Myocyte (in vitro differentiated cells): ENCODE data around the gene TASOR. TPM values are rescaled to one million over a fixed set of nuclear protein-coding genes. Genes with fewer than 3 reads are reported as not detected.
"Not testable (repeated sequence)": the region's sequence is repeated elsewhere in the genome, so short reads cannot be mapped to it uniquely, and the experiment has no call there.

Experiments used
- DNase-seq: peaks from one replicate; pipeline ENCODE4 v3.0.0-alpha.2; 2012; ENCODE audit warnings: low read depth
- polyA plus RNA-seq: library from polyadenylated mRNA; unstranded; fragments of >200 nt; gene quantifications from one replicate; pipeline ENCODE4 v1.2.1, GENCODE V29; 2012; ENCODE audit warnings: missing spikeins
- total RNA-seq: library from RNA; depleted of rRNA; stranded (reverse); fragments of >200 nt; gene quantifications from 2 replicates; pipeline ENCODE4 v1.2.3, GENCODE V29; 2014

TASOR gene, protein sequence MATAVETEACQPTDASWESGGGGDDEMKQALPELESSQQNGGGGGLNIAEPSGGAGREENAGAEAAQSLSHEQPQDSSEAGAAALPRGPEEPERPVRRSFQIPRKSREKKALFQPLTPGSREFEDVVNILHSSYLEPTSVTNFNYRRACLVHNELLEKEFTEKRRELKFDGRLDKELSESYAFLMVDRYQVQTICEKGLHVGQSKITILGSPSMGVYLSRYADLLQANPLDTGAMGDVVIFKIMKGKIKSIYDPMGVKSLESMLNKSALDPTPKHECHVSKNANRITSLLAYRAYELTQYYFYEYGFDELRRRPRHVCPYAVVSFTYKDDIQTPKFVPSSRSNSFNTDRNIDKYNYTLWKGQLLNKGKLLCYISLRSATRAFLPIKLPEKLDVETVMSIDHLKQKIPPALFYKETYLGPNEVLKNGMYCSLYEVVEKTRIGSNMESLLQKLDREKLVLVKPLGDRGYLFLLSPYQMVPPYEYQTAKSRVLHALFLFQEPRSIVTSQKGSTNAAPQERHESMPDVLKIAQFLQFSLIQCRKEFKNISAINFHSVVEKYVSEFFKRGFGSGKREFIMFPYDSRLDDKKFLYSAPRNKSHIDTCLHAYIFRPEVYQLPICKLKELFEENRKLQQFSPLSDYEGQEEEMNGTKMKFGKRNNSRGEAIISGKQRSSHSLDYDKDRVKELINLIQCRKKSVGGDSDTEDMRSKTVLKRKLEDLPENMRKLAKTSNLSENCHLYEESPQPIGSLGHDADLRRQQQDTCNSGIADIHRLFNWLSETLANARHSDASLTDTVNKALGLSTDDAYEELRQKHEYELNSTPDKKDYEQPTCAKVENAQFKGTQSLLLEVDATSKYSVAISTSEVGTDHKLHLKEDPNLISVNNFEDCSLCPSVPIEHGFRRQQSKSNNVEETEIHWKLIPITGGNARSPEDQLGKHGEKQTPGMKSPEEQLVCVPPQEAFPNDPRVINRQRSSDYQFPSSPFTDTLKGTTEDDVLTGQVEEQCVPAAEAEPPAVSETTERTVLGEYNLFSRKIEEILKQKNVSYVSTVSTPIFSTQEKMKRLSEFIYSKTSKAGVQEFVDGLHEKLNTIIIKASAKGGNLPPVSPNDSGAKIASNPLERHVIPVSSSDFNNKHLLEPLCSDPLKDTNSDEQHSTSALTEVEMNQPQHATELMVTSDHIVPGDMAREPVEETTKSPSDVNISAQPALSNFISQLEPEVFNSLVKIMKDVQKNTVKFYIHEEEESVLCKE (N-terminal part only)
- 74.6 and 78.4 TPM in 2 replicates for total RNA-seq
- 17.0 TPM for polyA plus RNA-seq

DNA sequence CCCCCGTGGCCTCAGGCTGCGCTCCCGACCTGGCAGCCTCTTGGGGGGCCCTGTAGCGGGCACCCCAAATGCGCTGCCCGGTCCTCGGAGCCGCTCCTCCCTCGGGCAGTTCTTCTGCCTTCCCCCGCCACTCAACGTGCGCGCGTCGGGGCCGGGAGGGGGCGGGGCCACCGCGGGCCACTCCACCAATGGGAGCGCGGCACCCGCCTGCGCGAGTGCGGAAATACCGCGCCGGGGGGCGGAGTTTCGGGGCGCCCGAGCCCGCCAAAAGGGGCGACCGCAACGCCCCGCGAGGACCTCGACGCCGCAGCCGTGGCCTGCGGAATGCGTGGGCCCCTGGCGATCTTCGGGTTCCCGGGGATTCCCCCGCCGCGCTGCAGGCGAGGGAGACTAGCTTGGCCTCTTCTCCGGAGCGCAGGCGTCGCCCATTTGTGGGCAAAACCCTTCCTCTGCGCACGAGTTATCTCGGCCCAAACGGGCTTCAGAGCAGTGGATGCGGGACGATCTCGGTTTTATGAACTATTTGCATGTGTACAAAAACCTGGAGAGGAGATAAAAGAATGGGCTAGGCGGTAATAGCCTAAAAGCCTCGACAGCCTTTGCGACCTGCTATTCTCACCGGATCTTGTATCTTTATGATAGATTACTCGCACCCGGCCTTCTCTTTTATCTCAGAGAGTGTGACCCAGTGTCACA, at the start of gene TASOR:
TSS of gene TASOR (minus strand) at position 144 of the 696 bp plus-strand sequence. CDS start 259 bp downstream, outside the sequence.
- DNase-seq = peak; percentile 83

DNA sequence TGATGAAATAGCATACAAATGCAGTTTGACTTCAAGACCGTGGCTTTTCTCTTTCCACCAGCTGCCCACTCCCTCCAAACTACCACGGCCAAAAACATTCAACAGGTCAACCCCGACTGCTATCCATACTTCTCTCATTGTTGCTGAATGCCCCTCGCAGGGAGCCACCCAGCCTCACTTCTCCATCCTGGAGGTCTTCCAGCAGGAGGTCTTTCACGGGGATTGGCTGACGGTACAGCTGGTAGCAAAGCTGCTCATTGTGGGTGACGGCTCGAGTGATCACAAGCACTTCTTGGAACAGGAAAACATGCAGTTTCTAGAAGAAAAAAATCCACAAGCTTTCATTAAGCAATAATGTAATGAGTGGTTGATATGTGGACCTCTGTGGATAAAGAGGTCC, 49.0 kb upstream of the TASOR start:
- no peak for DNase-seq

DNA sequence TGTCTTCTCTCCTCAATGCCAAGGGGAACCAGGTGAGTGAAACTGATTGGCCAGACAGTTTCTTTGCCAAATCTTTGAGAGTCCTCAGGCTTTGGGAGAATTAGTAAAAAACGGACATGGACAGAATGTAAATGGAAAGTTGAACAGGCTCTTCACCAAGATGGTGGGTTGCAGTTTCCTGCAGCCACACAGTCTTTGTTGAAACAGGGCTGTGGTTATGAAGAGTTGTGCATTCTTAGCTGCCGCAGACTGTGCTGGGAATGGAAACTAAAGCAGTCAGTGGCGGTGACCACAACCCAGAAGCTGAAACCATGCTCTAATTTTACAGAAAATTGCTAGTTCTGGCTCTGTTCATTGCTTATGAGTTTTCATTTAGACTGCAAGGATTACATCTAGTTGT, 42.1 kb upstream of the TASOR start:
- DNase-seq = peak; percentile 12

DNA sequence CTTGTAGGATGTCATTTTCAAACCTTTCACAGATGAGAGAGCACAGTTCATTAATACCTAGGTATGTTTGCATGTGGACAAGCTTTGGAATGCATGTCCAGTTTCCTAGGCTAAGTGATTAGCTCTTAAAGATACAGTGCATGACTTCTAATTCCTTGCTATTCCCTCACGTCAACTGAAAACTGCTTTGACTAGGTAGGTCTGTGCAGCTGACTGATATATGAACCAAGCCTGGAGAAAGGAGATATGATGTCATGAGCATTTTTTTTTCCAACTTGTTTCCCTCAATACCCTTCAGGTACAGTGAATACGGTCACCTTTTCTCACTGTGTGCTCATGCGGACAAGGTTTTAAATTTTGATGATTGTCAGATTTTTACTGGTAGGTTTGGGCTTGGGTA, 41.6 kb upstream of the TASOR start:
- DNase-seq = no peak

DNA sequence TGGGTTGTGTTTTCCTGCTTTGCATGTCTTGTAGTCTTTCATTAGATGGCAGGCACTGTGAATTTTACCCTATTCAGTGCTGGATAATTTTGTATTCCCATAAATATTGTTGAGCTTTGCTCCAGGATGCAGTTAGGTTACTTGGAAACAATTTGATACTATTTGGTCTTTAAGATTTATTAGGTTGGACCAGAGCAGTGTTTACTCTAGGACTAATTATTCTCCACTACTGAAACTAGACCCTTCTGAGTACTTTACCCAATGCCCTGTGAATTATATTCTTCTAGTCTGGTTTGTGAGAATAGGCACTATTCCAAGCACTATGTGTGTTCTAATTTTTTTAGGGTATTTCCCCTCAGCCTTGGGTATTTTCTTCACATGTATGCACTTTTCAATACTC, 37.8 kb upstream of the TASOR start:
- DNase-seq = no peak

DNA sequence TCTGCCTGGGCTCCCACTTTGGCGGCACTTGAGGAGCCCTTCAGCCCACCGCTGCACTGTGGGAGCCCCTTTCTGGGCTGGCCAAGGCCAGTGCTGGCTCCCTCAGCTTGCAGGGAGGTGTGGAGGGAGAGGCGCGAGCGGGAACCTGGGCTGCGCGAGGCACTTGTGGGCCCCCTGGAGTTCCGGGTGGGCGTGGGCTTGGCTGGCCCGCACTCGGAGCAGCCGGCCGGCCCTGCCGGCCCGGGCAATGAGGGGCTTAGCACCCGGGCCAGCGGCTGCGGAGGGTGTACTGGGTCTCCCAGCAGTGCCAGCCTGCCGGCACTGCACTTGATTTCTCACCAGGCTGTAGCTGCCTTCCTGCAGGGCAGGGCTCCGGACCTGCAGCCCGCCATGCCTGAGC, 35.7 kb upstream of the TASOR start:
- DNase-seq = not testable (repeated sequence)

DNA sequence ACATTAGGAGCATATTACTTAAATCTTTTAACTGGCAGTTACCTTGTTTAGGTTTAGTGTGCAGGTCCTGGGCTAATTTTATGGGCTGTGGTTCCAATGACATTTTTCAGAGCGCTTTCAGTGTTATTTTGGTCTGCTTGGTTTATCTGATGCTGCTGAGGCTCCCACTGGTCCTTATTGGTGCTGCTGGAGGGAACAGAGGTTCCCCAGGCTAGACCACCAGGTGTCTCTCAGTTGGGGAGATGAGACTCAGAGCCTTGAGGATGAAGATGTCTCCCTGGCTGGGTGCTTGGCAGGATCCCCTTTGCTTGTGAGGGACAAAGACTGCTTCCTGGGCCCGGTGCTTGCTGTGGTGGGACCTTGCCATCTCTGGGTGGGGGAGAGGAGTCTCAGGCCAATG, 28.3 kb upstream of the TASOR start:
- DNase-seq = no peak

DNA sequence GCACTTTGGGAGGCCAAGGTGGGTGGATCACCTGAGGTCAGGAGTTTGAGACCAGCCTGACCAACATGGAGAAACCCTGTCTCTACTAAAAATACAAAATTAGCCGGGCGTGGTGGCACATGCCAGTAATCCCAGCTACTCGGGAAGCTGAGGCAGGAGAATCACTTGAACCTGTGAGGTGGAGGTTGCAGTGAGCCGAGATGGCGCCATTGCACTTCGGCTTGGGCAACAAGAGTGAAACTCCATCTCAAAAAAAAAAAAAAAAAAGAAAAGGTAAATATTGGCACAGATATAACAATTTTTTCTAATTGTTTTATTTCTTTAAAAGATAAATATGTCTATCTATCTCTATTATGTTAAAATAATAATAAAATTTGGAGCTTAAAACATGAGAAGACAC, 24.3 kb upstream of the TASOR start:
- not testable (repeated sequence) for DNase-seq

DNA sequence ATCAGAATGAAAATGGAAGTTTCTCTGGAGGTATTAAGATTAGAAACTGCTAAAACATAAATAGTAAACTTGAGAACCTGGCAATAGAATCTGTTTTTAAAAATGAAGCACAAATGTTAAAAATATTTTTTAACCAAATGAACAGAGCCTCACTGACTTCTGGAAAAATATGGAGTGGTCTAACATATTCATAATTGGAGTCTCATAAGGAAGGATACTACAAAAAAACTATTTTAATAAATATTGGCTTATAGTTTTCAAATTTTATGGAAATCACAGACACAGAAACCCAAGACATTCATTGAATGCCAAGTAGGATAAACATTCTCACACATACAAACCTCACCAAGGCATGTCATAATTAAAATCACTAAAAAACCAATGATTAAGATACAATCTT, 23.6 kb upstream of the TASOR start:
- no peak for DNase-seq

DNA sequence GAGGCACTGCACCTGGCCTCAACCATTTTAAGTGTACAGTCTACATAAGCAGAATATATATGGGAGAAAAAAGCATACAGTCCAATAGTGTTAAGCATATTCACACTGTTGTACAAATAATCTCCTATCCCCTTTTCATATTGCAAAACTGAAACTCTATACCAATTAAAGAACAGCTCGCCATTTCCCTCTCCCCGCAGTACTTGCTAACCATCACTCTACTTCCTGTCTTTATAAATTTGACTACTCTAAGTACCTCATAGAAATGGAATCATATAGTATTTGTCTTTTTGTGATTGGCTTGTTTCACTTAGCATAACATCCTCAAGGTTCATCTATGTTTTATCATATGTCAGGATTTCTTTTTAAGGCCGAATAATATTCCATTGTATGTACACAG, 21.6 kb upstream of the TASOR start:
- no peak for DNase-seq

DNA sequence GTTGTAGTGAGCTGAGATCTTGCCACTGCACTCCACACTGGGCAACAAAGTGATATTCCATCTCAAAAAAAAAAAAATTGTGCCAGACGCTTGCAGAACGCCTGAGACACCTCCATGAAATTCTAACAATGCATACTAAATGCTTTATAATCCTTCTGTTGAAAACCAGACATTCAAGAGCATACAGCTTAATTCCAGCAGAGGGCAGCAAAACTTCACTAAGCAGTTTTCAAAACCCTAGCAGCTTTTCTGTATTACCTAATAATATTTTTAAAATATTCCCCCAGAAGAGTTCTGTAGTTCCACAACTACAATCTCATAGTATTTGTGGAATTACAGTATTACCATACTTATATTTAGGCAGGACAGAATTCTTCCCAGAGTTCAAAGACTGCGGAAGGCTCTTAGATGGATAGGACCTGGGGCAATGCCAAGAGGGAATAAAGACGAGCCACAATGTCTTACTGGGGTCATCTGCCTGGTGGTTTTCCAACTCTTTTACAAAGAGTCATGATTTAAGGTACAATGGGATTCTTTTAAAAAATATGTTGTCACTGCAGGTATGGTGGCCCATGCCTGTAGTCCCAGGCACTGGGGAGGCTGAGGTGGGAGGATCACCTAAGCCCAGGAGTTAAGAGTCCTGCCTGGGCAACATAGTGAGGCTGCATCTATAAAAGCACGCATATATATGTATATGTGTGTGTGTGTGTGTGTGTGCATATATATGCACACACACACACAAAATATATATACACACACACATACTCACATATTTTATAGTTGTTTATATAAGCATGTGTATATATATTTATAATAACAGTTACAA, 19.6 kb upstream of the TASOR start:
- peak; percentile 76 for DNase-seq

DNA sequence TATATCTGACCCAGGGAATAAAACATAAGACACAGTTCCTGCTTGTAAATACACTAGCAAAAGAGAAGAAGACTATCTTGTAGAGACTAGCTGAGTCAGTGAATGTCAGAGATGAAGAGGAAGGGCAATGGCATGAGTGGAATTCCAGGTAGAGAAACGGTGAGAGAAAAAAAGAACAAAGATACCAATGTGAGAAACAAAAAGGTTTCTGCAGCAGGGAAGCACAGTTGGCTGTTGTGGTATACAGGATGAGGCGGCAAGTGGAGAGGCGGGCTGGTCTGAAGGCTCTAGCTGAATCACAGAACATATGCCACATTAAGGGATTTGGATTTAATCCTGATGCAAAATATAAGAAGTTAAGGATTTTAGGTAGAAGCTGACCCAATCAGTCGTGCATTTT, 17.1 kb upstream of the TASOR start:
- no peak for DNase-seq

DNA sequence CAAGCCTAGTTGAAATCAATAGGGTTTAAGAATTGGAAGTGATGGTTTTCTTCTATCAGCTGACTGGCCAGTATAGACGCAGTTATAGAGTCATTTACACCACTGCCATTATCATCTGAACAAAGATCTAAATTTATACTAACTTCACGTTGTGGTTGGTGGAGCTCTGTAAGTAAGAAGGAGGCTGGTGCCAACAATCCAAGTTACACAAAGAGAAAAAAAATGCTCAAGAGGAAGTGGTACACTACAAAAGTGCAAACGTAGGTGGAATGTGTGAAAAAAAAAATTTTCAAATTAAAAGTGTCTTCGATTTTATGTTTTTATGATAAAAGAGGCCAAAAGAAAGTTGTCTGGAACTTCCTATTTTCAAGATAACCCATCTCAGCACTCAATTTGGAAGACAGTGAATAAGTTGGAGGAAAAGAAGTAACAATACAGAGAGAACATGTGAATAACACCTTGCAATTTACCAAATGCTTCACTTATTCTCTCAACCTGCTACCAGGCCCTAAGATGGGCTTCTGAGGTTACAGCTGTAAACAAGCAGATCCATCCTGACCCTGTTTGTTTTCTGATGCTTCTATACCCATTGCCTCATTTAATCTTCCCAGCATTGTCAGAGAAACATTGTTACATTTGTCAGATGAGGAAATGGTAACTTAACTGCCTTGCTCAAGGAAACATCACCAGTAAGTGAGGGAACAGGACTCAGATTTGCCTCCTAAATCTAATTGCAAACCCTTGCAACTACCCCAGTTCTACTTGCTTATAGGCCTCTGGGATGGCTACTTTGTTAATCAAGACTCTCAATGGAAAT, 12.0 kb upstream of the TASOR start:
- DNase-seq = no peak

DNA sequence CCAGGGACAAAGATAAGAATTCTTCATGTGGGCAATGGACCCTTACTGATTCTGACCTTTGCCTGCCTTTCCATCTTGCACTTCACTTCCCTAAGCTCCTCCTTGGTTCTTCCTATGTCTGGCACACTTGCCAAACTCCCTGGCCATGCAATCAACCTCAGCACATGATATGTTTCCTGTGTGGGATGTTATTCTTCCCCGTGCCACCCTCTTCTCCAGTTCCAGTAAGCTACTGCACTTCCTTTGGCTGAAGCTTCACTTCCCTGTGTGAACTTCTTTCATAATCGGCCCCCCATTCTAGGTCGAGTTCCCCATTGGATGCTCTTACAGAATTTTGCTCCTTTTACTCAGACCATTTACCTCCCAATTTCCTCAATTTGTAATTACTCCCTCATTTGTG, 10.7 kb upstream of the TASOR start:
- DNase-seq = no peak

DNA sequence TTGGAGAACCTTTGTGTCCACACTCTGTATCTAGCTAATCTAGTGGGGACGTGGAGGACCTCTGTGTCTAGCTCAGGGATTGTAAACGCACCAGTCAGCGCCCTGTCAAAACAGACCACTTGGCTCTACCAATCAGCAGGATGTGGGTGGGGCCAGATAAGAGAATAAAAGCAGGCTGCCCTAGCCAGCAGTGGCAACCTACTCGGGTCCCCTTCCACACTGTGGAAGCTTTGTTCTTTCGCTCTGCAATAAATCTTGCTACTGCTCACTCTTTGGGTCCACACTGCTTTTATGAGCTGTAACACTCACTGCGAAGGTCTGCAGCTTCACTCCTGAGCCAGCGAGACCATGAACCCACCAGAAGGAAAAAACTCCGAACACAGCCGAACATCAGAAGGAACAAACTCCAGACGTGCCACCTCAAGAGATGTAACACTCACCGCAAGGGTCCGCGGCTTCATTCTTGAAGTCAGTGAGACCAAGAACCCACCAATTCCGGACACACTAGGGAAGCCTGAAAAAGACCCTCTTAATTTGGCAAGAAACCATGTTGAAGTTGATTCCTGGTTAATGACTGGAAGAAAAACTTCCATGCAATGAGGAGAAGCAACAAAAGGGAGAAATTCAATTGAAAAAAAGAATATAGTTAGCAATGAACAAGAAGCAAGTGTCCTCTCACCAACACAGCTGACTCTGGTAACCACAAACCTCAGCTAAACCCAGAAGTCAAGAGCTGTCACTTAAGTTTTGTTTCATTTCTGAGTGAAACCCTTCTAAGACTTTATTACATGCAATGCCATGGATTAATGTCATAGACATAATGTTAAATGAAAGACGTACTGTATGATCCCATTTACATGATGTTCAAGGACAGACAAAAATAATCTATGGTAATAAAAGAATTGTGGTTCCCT, 9.7 kb upstream of the TASOR start:
- DNase-seq = peak; percentile 70

DNA sequence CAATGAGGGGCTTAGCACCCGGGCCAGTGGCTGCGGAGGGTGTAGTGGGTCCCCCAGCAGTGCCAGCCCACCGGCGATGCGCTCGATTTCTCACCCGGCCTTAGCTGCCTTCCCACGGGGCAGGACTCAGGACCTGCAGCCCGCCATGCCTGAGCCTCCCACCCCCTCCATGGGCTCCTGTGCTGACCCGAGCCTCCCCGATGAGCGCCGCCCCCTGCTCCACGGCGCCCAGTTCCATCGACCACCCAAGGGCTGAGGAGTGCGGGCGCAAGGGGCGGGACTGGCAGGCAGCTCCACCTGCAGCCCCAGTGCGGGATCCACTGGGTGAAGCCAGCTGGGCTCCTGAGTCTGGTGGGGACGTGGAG, 8.9 kb upstream of the TASOR start:
- DNase-seq = not testable (repeated sequence)

DNA sequence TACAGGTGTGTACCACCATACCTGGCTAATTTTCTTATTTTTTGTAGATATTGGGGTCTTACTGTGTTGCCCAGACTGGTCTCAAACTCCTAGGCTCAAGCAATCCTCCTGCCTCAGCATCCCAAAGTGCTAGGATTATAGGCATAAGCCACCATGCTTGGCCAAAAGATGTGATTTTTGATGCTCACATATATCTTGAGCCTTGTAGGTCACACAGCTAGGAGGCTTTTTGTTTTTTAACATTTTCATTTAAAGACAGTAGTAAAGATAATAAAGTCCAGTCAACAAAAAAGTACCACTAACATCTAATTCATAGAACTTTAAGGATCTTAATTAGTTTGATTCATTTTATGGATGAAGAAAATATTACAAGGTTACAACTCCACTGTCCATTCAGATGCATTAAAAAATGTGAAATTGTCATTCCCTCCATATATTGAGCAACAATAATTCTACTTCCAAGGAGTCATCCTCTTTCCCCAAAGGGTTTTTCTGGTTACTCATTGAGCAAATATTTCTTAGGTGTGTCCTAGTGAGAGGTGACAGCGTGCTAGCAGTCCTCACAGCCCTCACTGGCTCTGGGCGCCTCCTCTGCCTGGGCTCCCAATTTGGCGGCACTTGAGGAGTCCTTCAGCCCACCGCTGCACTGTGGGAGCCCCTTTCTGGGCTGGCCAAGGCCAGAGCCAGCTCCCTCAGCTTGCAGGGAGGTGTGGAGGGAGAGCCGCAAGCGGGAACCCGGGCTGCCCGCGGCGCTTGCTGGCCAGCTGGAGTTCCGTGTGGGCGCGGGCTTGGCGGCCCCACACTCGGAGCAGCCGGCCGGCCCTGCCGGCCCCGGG, 8.3 kb upstream of the TASOR start:
- no peak for DNase-seq
